A549 treated with DMSO at 1 μM for 4 hours (cell line): Measurements from ENCODE around the gene DNAJC2. TPM values are rescaled to one million over a fixed set of nuclear protein-coding genes. Genes with fewer than 3 reads are reported as not detected.

Experiments
- total RNA-seq: library from RNA; stranded (reverse); fragments of 200-300 nt; extraction: Qiagen RNA extraction; gene quantifications from 5 replicates; pipeline ENCODE4 v1.2.3, GENCODE V29; 2022; ENCODE audit warnings: low read depth

DNAJC2 gene, protein sequence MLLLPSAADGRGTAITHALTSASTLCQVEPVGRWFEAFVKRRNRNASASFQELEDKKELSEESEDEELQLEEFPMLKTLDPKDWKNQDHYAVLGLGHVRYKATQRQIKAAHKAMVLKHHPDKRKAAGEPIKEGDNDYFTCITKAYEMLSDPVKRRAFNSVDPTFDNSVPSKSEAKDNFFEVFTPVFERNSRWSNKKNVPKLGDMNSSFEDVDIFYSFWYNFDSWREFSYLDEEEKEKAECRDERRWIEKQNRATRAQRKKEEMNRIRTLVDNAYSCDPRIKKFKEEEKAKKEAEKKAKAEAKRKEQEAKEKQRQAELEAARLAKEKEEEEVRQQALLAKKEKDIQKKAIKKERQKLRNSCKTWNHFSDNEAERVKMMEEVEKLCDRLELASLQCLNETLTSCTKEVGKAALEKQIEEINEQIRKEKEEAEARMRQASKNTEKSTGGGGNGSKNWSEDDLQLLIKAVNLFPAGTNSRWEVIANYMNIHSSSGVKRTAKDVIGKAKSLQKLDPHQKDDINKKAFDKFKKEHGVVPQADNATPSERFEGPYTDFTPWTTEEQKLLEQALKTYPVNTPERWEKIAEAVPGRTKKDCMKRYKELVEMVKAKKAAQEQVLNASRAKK
- total RNA-seq = 41.5 to 50.6 TPM (median 46.6 TPM) in 5 replicates

DNA sequence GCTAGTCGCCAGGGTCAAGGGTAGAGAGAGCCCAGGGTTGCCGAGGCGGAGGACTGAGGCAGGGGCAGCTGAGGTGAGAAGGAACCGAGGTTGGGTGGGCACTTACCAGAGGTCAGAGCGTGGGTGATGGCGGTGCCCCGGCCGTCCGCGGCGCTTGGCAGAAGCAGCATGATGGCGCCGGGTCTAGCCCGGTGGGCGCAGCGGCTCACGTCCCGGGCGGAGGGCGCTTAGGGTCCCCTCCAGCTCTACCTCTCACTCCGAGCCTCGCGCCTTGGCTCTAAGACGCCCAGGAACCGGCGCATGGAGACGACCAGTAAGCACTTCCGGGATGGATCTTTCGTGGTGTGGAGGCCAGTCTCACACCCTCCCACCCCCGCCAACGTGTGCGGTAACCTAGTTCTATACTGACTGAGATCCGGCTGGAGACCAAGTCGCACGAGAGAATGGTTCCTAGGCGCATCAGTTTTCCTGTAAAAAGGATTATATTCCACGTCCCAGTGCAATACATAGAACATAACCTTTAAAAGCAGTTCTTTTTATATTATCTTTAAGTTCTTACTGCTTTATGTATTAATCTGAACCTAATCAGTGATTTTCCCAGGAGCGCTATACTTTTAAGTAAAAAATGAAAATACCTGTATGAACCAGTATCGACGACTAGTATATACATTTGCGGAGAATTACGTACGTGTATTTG, at the start of gene DNAJC2:
DNAJC2 (minus strand) TSS at position 315 of the 697 bp plus-strand sequence; CDS start at position 170, 145 bp downstream.

DNA sequence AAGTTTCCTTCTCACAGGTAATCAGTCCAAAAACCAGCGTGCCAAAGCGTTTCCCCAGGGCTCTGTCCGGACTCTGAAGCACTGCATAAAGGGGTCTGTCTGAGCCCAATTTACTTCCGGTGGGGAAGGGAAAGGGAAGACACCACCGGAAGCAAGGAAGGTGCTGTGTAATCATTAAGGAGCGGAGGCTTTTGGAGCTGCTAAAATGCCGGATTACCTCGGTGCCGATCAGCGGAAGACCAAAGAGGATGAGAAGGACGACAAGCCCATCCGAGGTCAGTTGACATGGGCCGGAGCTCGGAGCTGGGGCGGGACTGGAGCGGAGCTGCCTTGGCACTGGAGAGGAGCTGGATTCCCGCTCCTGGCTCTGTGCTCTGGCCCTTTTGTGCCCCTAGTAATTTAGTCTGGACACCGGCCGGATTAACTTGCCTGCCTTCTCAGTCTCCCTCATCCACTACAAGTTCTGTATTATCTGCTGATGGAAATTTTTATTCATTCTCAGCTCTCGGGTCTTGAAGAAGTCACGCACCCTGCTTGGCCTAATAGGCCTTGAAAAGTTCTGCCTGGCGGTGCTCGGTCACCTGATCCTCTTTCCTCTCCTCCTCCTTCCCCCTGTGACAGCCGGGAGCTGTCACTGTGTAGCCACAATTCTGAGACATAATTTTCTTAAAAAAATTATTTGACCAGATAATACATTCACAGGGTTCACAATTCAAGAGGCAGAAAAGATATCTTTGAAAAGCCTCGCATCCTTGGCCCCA, 3.1 kb upstream of the DNAJC2 start, which contains the start of gene PSMC2:
PSMC2 (plus strand) TSS at position 137 of the 761 bp plus-strand sequence; CDS start at position 206, 69 bp downstream.

DNA sequence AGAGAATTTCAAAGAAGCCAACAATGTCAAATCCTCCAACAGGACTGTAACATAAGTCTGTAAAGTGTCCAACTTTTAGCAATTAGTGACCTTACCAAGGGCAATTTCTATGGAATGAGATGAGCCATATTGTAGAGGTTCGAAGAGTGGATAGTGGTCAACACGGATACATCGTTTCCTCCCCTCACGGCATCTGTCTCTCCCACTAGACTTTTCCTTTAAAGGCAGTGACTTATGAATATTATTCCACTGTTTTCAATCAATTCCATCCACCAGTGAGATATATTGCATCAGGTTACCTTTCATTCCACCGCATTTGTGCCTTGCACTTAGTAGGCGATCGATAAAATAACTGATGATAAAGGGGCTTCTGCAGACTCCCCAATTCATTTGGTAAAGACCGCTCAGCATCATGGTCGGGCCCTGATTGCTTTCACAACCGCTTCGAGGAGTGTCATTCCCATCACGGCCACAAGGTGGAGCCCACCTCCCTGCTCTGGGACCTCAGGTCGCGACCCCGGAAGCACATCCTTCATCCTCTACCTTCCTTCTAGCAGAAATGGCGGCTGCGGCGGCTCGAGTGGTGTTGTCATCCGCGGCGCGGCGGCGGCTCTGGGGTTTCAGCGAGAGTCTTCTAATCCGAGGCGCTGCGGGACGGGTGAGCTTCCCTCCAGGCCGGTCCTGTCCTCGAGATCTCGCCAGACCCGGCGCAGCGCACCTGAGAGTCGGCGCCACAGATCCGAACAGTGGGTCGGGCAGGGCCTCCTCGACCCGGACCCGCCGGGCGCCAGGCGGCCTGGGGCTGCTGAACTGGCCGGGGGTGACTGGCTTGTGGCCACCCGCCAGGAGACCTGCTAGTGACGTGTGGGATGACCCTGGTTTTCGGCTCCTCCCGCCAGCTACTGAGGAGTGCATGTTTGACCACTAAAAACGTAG, 47.4 kb downstream of the DNAJC2 start, which contains the start of gene PMPCB:
PMPCB (plus strand) TSS at position 535 of the 936 bp plus-strand sequence; CDS start at position 560, 25 bp downstream.

Other genes starting within 250 kb of the DNAJC2 start
- gene NAPEPLD, start 195.7 kb downstream of the DNAJC2 start, total RNA-seq = 3.2 to 6.2 TPM (median 4.5 TPM) in 5 replicates
- gene PMPCB, start 47.3 kb downstream of the DNAJC2 start, total RNA-seq = 62.4 to 70.0 TPM (median 67.0 TPM) in 5 replicates
- 161 to 193 TPM (median 169 TPM) in 5 replicates for gene PSMC2, start 2.9 kb upstream of the DNAJC2 start, total RNA-seq
- gene SLC26A5, start 101.4 kb upstream of the DNAJC2 start, total RNA-seq = not detected in 5 replicates